MM.1S (cell line): ENCODE results near the gene HSPA9.

Experiments
- DNase-seq: peaks from one replicate; pipeline ENCODE4 v3.0.0-alpha.2; 2015
- H2AFZ ChIP-seq: fragments of 300-600 bp; sonication (generic); 2 replicates; pipeline ENCODE4 v1.6.0; 2016; ENCODE audit warnings: antibody characterized with exemption, low read length
- H3F3A ChIP-seq: fragments of 300-600 bp; sonication (generic); 2 replicates; pipeline ENCODE4 v1.6.1; 2016; ENCODE audit warnings: mild to moderate bottlenecking, antibody characterized with exemption, low read length, moderate library complexity, mixed read lengths; ENCODE audit not compliant: insufficient read depth
- H3K27ac ChIP-seq: fragments of 300-600 bp; sonication (generic); 2 replicates; pipeline ENCODE4 v1.5.1; 2016; ENCODE audit warnings: mild to moderate bottlenecking, low read length
- H3K27me3 ChIP-seq: fragments of 300-600 bp; sonication (generic); replicated peaks from 2 replicates; pipeline ENCODE4 v1.6.0; 2016; ENCODE audit warnings: low read length; ENCODE audit not compliant: insufficient read depth
- H3K36me3 ChIP-seq: fragments of 300-600 bp; sonication (generic); replicated peaks from 2 replicates; pipeline ENCODE4 v1.6.1; 2016; ENCODE audit warnings: mild to moderate bottlenecking, low read length, mixed read lengths; ENCODE audit not compliant: insufficient read depth
- H3K4me1 ChIP-seq: fragments of 300-600 bp; sonication (generic); 2 replicates; pipeline ENCODE4 v1.6.1; 2016; ENCODE audit warnings: low read length, mixed read lengths
- H3K4me2 ChIP-seq: fragments of 300-600 bp; sonication (generic); 2 replicates; pipeline ENCODE4 v1.6.0; 2016; ENCODE audit warnings: low read depth, low read length
- H3K4me3 ChIP-seq: fragments of 300-600 bp; sonication (generic); 2 replicates; pipeline ENCODE4 v1.5.1; 2016; ENCODE audit warnings: low read length, mixed read lengths
- H3K79me2 ChIP-seq: fragments of 300-600 bp; sonication (generic); 2 replicates; pipeline ENCODE4 v1.6.1; 2016; ENCODE audit warnings: mixed run types, low read length, mixed read lengths
- H3K9ac ChIP-seq: fragments of 300-600 bp; sonication (generic); 2 replicates; pipeline ENCODE4 v1.6.1; 2016; ENCODE audit warnings: low read length, mixed read lengths
- H3K9me2 ChIP-seq: fragments of 300-600 bp; sonication (generic); replicated peaks from 2 replicates; pipeline ENCODE4 v1.6.1; 2016; ENCODE audit warnings: mild to moderate bottlenecking, low read length, mixed read lengths; ENCODE audit not compliant: insufficient read depth
- H3K9me3 ChIP-seq: fragments of 300-600 bp; sonication (generic); replicated peaks from 2 replicates; pipeline ENCODE4 v1.6.1; 2016; ENCODE audit warnings: mild to moderate bottlenecking, low read length, mixed read lengths; ENCODE audit not compliant: insufficient read depth
- H4K20me1 ChIP-seq: fragments of 300-600 bp; sonication (generic); 2 replicates; pipeline ENCODE4 v1.6.1; 2016; ENCODE audit warnings: mild to moderate bottlenecking, low read length, moderate library complexity, mixed read lengths; ENCODE audit not compliant: insufficient read depth
- EZH2 ChIP-seq: fragments of 300-600 bp; sonication (generic); optimal IDR thresholded peaks from 2 replicates; pipeline ENCODE3; 2017; ENCODE audit warnings: low read depth, mild to moderate bottlenecking, antibody characterized with exemption, low read length, mixed read lengths
- EZH2phosphoT487 ChIP-seq: fragments of 300-600 bp; sonication (generic); IDR thresholded peaks from 2 replicates; pipeline ENCODE4 v1.6.1; 2018; ENCODE audit warnings: antibody characterized with exemption, low read length
- TF ChIP-seq, protein P1 (sequence below): fragments of 300-600 bp; sonication (generic); IDR thresholded peaks from 2 replicates; pipeline ENCODE4 v1.5.1; 2016; ENCODE audit warnings: antibody characterized with exemption, low read length, mixed read lengths

HSPA9 gene

GRCh38 chr5:138601444-138601843 is 26.2 kb upstream of the HSPA9 start:
- Histone ChIP-seq H3K9me3 (no peaks in the 10 kb centered on the region), H3K4me3 (no peak overlapping the region), H3K4me2 (no peak overlapping the region), H4K20me1 (no peaks in the 10 kb centered on the region), H3K36me3 (no peaks in the 10 kb centered on the region), H2AFZ (no peak overlapping the region), H3K79me2 (no peaks in the 10 kb centered on the region), H3K27me3 (no peaks in the 10 kb centered on the region), H3K9me2 (no peaks in the 10 kb centered on the region), H3K27ac (no peak overlapping the region), H3F3A (no peaks in the 10 kb centered on the region), H3K9ac (no peak overlapping the region), H3K4me1 (peaks cover 25% of the 10 kb centered on the region)
- no peak for DNase-seq
- TF ChIP-seq EZH2, result no peak

- Histone ChIP-seq H3K4me1 (peaks cover 21% of the 10 kb centered on the region), H3K9ac (no peak overlapping the region), H2AFZ (no peak overlapping the region), H3K27ac (no peak overlapping the region), H3K79me2 (no peaks in the 10 kb centered on the region), H3K36me3 (no peaks in the 10 kb centered on the region), H3K9me3 (no peaks in the 10 kb centered on the region), H3K4me3 (no peak overlapping the region), H4K20me1 (no peaks in the 10 kb centered on the region), H3K27me3 (no peaks in the 10 kb centered on the region), H3F3A (no peaks in the 10 kb centered on the region), H3K4me2 (no peak overlapping the region), H3K9me2 (no peaks in the 10 kb centered on the region)
- no peak for DNase-seq
- TF ChIP-seq EZH2, result no peak
- TF ChIP-seq, protein P1, sequence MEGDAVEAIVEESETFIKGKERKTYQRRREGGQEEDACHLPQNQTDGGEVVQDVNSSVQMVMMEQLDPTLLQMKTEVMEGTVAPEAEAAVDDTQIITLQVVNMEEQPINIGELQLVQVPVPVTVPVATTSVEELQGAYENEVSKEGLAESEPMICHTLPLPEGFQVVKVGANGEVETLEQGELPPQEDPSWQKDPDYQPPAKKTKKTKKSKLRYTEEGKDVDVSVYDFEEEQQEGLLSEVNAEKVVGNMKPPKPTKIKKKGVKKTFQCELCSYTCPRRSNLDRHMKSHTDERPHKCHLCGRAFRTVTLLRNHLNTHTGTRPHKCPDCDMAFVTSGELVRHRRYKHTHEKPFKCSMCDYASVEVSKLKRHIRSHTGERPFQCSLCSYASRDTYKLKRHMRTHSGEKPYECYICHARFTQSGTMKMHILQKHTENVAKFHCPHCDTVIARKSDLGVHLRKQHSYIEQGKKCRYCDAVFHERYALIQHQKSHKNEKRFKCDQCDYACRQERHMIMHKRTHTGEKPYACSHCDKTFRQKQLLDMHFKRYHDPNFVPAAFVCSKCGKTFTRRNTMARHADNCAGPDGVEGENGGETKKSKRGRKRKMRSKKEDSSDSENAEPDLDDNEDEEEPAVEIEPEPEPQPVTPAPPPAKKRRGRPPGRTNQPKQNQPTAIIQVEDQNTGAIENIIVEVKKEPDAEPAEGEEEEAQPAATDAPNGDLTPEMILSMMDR, result no peak
- no peak for TF ChIP-seq EZH2phosphoT487
Measured at GRCh38 chr5:138600446-138600845, 25.2 kb upstream of the HSPA9 start.

DNA sequence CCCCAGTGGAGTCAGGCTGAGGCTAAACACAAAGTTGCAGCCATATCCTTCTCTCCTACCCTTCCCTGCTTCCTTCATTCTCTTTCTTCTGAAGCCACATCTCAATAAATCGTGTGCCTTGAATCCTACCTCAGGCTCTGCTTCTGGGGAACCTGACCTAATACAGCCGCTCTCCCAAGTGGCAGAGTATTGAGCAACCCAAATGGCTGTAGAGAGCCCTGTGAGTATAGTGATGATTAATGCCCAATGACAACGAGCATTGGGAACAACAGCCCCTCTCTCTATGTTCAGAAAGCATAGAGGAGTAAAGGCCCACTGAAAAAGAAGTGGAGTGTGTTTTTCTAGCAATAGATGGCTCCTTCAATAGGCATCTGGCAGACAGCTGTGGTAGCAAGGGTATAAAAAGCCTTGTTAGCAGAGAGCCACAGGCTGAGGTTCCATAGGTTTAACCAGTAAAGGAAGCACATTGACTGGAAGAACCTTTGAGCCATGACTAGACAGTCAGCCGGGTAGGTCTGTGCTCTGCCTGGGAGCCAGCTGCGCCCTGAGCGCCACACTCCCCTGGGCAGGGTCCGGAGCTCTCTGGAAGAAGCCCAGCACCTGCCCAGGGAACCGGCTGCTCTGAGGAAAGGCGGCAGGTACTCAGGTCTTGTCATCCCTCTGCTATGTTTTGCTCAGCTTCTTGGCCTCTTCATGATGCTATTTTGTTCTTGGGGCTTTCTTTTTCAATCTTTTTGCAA is 22.6 kb upstream of the HSPA9 start:
- no peak for TF ChIP-seq EZH2
- TF ChIP-seq, protein P1, result no peak
- TF ChIP-seq EZH2phosphoT487, result no peak
- no peak for DNase-seq
- H3K4me1 ChIP-seq, result peaks cover 3% of the 10 kb centered on the region
- no peaks in the 10 kb centered on the region for H3K9me3 ChIP-seq
- H4K20me1 ChIP-seq, result no peaks in the 10 kb centered on the region
- no peak overlapping the region for H3K4me3 ChIP-seq
- no peaks in the 10 kb centered on the region for H3K27me3 ChIP-seq
- H2AFZ ChIP-seq, result no peak overlapping the region
- no peaks in the 10 kb centered on the region for H3K79me2 ChIP-seq
- no peaks in the 10 kb centered on the region for H3F3A ChIP-seq
- H3K9me2 ChIP-seq, result no peaks in the 10 kb centered on the region
- H3K4me2 ChIP-seq, result no peak overlapping the region
- H3K36me3 ChIP-seq, result no peaks in the 10 kb centered on the region
- H3K27ac ChIP-seq, result no peak overlapping the region
- H3K9ac ChIP-seq, result no peak overlapping the region

- Histone ChIP-seq H3K4me1 (no peaks in the 10 kb centered on the region), H3K9me3 (no peaks in the 10 kb centered on the region), H3K79me2 (no peaks in the 10 kb centered on the region), H2AFZ (no peak overlapping the region), H3K9ac (no peak overlapping the region), H3K4me3 (no peak overlapping the region), H3K27me3 (no peaks in the 10 kb centered on the region), H3K27ac (no peak overlapping the region), H3K36me3 (no peaks in the 10 kb centered on the region), H3F3A (no peaks in the 10 kb centered on the region), H3K4me2 (no peak overlapping the region), H4K20me1 (no peaks in the 10 kb centered on the region), H3K9me2 (no peaks in the 10 kb centered on the region)
- DNase-seq, result no peak
- TF ChIP-seq EZH2phosphoT487 (no peak), EZH2 (no peak)
- TF ChIP-seq, protein P1, result no peak
Measured at GRCh38 chr5:138596105-138596881, 21.1 kb upstream of the HSPA9 start.
